ENCODE results near the gene KDSR.
"Not testable (repeated sequence)": the region's sequence is repeated elsewhere in the genome, so short reads cannot be mapped to it uniquely, and the experiment has no call there.

Gene KDSR

DNA sequence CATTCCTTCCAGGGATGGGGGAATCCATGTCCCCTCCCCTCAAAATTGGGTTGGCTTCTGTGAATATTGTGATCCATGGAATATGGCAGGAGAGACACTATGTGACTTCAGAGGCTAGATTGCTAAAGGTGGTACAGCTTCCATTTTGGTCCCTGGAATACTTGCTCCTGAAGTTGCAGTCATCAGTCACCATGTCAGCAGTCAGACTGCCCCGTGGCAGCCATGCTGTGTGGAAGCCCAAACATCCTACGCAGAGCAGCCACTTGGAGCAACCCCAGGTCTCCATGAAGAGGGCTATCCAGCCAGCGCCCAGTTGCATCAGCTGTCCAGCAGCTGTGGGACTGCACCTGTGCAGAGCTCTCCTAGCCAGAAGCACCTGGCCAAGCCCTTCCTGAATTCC lies 15.8 kb upstream of the KDSR start:
- Histone ChIP-seq H3K27me3 (ENCODE audit: control insufficient read depth, insufficient read depth, low read length) (no peaks in the 10 kb centered on the region), H3K9ac (ENCODE audit: low read length) (no peak overlapping the region)

DNA sequence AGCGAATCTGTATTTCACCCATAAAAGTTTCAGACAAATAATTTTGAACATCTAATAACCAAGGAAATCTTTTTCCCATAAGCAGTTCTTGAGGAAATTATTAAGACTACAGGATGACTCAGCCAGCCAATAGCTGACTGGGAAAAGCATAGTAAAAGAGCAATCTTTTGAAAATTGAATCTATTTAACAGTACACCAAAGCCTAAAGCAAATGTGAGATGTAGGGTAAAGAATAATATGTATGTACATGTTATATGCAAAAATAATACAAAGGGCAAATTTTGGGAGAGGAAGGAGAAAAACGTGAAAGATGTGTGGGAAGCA lies 12.6 kb upstream of the KDSR start:
- H3K9ac ChIP-seq (ENCODE audit: low read length) = no peak overlapping the region
- H3K27ac ChIP-seq (ENCODE audit: low read depth, low read length) = no peak overlapping the region
- no peaks in the 10 kb centered on the region for H3K4me1 ChIP-seq (ENCODE audit: control insufficient read depth, insufficient read depth, low read length)
- no peak overlapping the region for H3K4me3 ChIP-seq (ENCODE audit: low read length)
- no peaks in the 10 kb centered on the region for H3K27me3 ChIP-seq (ENCODE audit: control insufficient read depth, insufficient read depth, low read length)
- H3K36me3 ChIP-seq (ENCODE audit: control insufficient read depth, insufficient read depth, low read length) = no peaks in the 10 kb centered on the region

More for the DNA sequence above, 15.8 kb upstream of the KDSR start:
- Histone ChIP-seq H3K36me3 (ENCODE audit: control insufficient read depth, insufficient read depth, low read length) (no peaks in the 10 kb centered on the region), H3K4me3 (ENCODE audit: low read length) (no peak overlapping the region), H3K27ac (ENCODE audit: low read depth, low read length) (no peak overlapping the region), H3K4me1 (ENCODE audit: control insufficient read depth, insufficient read depth, low read length) (no peaks in the 10 kb centered on the region)

DNA sequence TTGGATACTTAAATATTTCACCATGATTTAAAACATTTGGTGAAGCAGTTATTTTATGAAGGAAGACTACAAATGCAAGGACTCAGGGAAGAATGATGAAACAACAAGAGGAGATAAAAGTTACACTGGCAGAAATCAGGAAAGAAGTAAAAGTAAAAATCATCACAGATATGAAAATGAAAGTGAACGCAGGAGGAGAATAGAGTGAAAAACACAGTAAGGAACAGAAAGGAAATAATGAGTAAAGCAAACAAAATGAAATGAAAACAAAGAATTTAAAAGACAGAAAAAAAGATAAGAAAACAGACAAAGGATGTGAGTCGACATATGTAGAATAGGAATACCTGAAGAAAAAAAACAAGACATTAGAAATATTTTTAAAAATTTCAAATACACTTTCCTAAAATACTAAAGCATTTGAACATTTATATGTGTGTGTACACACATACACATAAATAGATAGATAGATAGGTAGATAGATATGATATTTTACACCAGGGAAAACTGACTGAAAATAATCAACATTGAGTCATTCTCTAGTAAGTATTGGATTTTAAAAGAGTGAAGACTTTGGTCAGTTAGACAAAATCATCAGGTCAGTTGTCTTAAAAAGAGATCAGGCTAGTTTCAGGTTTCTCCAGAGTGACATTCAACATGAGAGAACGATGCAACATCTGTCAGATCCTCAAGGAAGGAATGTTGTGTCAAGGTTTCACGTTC lies 12.1 kb upstream of the KDSR start:
- Histone ChIP-seq H3K27ac (ENCODE audit: low read depth, low read length) (no peak overlapping the region), H3K9ac (ENCODE audit: low read length) (no peak overlapping the region), H3K4me3 (ENCODE audit: low read length) (no peak overlapping the region), H3K4me1 (ENCODE audit: control insufficient read depth, insufficient read depth, low read length) (no peaks in the 10 kb centered on the region), H3K36me3 (ENCODE audit: control insufficient read depth, insufficient read depth, low read length) (no peaks in the 10 kb centered on the region), H3K27me3 (ENCODE audit: control insufficient read depth, insufficient read depth, low read length) (no peaks in the 10 kb centered on the region)

DNA sequence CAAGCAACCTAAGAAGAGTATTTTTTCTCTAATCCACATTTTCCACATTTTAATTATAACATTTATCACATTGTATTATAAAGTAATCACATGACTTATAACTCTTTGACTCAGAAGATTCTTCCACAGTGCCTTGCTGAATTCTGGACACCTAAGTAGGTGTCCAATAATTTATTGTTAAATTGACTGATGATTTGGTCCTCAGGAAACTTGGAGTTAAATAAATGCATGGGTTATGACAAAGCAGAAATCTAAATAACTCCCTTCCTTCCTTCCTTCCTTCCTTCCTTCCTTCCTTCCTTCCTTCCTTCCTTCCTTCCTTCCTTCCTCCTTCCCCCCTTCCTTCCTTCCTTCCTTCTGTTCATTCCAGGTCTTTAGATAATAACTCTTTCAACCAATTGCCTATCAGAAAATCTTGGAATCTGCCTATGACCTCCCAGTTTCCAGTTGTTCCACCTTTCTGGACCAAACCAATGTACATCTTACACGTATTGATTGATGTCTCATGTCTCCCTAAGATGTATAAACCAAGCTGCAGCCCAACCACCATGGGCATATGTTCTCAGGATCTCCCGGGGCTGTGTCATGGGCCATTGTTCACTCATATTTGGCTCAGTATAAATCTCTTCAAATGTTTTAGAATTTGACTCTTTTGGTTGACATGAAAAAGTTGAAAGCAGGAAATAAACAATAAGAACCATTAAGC lies 10.4 kb upstream of the KDSR start:
- H3K27ac ChIP-seq (ENCODE audit: low read depth, low read length) = no peak overlapping the region
- H3K36me3 ChIP-seq (ENCODE audit: control insufficient read depth, insufficient read depth, low read length) = no peaks in the 10 kb centered on the region
- H3K4me1 ChIP-seq (ENCODE audit: control insufficient read depth, insufficient read depth, low read length) = no peaks in the 10 kb centered on the region
- no peaks in the 10 kb centered on the region for H3K27me3 ChIP-seq (ENCODE audit: control insufficient read depth, insufficient read depth, low read length)
- H3K9ac ChIP-seq (ENCODE audit: low read length) = no peak overlapping the region
- H3K4me3 ChIP-seq (ENCODE audit: low read length) = no peak overlapping the region

DNA sequence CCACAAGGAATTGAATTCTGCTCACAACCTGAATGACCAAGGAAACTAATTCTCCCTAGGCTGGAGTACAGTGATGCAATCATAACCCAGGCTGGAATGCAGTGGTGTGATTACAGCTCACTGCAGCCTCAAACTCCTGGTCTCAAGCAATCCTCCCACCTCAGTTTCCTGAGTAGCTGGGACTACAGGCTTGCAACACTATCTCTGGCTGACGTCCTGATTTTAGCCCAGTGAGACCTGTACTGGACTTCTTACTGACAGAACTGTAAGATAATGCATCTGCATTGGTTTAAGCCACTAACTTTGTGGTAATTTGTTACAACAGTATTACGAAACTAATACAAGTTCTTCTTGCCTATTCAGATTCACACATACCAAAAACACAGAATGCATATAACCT lies 9.5 kb upstream of the KDSR start:
- no peaks in the 10 kb centered on the region for H3K4me1 ChIP-seq (ENCODE audit: control insufficient read depth, insufficient read depth, low read length)
- no peak overlapping the region for H3K27ac ChIP-seq (ENCODE audit: low read depth, low read length)
- H3K27me3 ChIP-seq (ENCODE audit: control insufficient read depth, insufficient read depth, low read length) = no peaks in the 10 kb centered on the region
- H3K36me3 ChIP-seq (ENCODE audit: control insufficient read depth, insufficient read depth, low read length) = no peaks in the 10 kb centered on the region
- H3K4me3 ChIP-seq (ENCODE audit: low read length) = no peak overlapping the region
- H3K9ac ChIP-seq (ENCODE audit: low read length) = no peak overlapping the region

DNA sequence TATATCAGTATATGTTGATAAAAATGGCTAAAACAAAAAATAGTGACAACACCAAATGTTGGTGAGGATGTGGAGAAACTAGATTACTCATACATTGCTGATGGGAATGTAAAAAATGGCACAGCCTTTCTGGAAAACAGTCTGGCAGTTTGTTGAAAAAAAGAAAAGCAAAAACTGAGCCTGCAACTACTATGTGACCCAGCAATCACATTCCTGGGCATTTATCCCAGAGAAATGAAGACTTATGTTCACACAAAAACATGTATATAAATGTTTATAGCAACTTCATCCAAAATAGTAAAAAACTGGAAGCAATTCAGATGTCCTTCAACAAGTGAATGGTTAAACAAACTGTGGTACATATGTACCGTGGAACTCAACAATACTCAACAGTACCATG lies 7.5 kb upstream of the KDSR start:
- Histone ChIP-seq H3K27ac (ENCODE audit: low read depth, low read length) (no peak overlapping the region), H3K4me1 (ENCODE audit: control insufficient read depth, insufficient read depth, low read length) (no peaks in the 10 kb centered on the region), H3K27me3 (ENCODE audit: control insufficient read depth, insufficient read depth, low read length) (no peaks in the 10 kb centered on the region), H3K4me3 (ENCODE audit: low read length) (no peak overlapping the region), H3K36me3 (ENCODE audit: control insufficient read depth, insufficient read depth, low read length) (no peaks in the 10 kb centered on the region), H3K9ac (ENCODE audit: low read length) (no peak overlapping the region)

DNA sequence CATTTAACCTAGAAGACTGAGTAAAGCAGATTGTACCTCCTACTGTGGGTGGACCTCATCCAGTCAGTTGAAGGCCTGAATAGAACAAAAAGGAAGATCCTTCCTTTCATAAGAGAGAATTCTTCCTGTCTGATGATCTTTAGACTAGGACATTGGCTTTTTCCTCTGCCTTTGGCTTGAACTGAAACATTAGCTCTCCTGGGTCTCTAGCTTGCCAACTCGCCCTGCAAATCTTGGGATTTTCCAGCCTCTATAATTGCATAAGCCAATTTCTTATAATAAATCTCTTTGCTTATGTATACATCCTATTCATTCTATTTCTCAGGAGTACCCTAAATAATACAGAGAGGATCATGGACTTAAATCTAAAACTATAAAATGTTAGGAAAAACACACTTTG lies 6.2 kb upstream of the KDSR start:
- H3K4me3 ChIP-seq (ENCODE audit: low read length) = no peak overlapping the region
- no peaks in the 10 kb centered on the region for H3K4me1 ChIP-seq (ENCODE audit: control insufficient read depth, insufficient read depth, low read length)
- H3K27ac ChIP-seq (ENCODE audit: low read depth, low read length) = no peak overlapping the region
- H3K36me3 ChIP-seq (ENCODE audit: control insufficient read depth, insufficient read depth, low read length) = no peaks in the 10 kb centered on the region
- no peaks in the 10 kb centered on the region for H3K27me3 ChIP-seq (ENCODE audit: control insufficient read depth, insufficient read depth, low read length)
- H3K9ac ChIP-seq (ENCODE audit: low read length) = no peak overlapping the region

DNA sequence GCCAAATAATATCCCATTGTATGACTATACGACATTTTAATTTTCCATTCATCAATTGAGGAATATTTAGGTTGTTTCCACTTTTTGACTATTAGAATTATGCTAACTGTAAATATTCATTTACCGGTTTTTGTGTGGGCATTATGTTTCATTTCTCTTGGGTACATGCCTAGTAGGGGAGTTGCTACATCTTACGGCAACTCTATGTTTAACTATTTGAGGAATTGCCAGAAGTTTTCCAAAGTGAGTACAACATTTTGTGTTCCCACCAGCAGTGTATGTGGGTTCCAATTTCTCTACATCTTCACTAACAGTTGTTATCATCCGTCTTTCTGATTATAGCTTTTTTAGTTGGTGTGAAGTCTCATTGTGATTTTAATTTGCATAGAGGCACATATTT lies 1.6 kb upstream of the KDSR start:
- no peak overlapping the region for H3K9ac ChIP-seq (ENCODE audit: low read length)
- H3K36me3 ChIP-seq (ENCODE audit: control insufficient read depth, insufficient read depth, low read length) = no peaks in the 10 kb centered on the region
- no peak overlapping the region for H3K27ac ChIP-seq (ENCODE audit: low read depth, low read length)
- no peaks in the 10 kb centered on the region for H3K27me3 ChIP-seq (ENCODE audit: control insufficient read depth, insufficient read depth, low read length)
- no peak overlapping the region for H3K4me3 ChIP-seq (ENCODE audit: low read length)
- H3K4me1 ChIP-seq (ENCODE audit: control insufficient read depth, insufficient read depth, low read length) = no peaks in the 10 kb centered on the region

DNA sequence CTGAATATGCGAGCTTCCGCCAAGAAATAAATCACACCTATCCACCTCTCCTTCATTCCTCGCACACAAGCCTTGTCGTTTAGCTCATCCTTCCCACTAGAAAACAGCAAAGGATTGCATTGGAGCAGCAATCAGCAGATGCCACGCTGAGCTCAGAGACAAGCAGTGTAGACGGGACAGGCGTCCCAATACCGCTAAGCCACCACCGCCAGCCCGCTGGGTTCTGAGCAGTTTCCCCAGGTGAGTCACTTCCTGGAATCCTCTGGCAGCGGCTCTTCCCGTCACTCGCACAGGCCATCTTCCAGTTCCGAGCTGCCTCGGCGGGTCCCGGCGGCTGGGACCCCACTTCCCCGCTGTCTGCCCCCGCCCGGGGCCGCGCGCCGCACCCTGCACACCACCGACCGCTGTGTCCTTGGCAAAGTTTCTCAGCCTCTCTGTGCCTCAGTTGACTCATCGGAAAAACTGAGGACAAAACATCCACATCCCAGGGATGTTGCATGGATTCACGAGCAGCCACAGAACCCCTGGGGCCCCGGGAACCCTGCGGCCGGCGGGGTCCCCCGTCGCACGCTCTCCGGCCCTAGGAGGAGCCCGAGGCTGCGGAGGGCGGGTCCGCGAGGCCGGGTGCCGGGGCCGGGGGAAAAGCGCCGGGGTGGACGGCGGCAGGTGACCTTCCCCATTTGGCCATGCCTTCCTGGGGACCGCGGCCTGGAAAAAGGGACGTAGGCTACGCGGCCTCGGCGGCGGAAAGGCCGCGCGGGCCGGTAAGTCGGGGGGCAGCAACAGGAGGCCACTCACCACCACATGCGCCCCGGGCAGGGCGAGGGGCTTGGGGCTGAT lies 573 bp downstream of the KDSR start:
- H3K9ac ChIP-seq (ENCODE audit: low read length) = peak overlapping the region; percentile 66
- no peaks in the 10 kb centered on the region for H3K27me3 ChIP-seq (ENCODE audit: control insufficient read depth, insufficient read depth, low read length)
- no peaks in the 10 kb centered on the region for H3K4me1 ChIP-seq (ENCODE audit: control insufficient read depth, insufficient read depth, low read length)
- peaks cover 5% of the 10 kb centered on the region for H3K36me3 ChIP-seq (ENCODE audit: control insufficient read depth, insufficient read depth, low read length)
- peak overlapping the region; percentile 95 for H3K27ac ChIP-seq (ENCODE audit: low read depth, low read length)
- peak overlapping the region; percentile 79 for H3K4me3 ChIP-seq (ENCODE audit: low read length)

DNA sequence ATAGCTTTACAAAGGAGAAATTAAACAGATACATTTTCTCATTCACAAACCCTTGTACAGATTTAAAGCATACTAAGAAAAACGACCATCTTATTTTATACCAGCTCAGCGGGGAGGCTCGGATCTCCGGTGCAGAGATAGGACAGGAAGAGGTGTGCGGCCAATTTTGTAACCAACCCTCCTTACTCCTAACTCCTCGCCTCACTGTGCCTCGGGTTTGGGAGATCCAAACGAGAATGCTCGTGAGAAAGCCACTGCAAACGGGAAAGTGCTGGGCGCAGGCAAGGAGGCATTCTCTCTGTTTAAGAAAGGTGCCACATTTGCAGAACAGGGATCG lies 1.2 kb downstream of the KDSR start:
- H3K36me3 ChIP-seq (ENCODE audit: control insufficient read depth, insufficient read depth, low read length) = peaks cover 5% of the 10 kb centered on the region
- no peak overlapping the region for H3K9ac ChIP-seq (ENCODE audit: low read length)
- no peaks in the 10 kb centered on the region for H3K4me1 ChIP-seq (ENCODE audit: control insufficient read depth, insufficient read depth, low read length)
- peak overlapping the region; percentile 95 for H3K27ac ChIP-seq (ENCODE audit: low read depth, low read length)
- H3K27me3 ChIP-seq (ENCODE audit: control insufficient read depth, insufficient read depth, low read length) = no peaks in the 10 kb centered on the region
- peak overlapping the region; percentile 79 for H3K4me3 ChIP-seq (ENCODE audit: low read length)

DNA sequence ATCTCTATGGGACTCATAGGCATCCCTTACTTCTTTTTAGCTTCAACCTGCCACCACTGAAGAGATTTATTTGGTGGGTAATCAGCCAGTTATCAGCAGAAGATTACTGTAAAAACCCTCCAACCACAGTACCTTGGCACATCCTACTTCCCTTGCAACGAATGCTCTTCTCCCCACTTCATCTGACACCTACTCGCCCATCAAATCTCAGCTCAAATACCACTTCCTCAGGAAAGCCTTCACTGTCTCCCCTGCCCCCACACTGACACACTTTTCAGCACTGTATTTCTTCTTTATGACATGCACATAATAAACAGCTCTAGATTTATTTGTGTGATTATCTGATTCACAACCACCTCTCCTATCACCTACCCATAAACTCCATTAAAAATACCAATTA lies 3.1 kb downstream of the KDSR start:
- H3K27me3 ChIP-seq (ENCODE audit: control insufficient read depth, insufficient read depth, low read length) = no peaks in the 10 kb centered on the region
- H3K4me1 ChIP-seq (ENCODE audit: control insufficient read depth, insufficient read depth, low read length) = no peaks in the 10 kb centered on the region
- H3K36me3 ChIP-seq (ENCODE audit: control insufficient read depth, insufficient read depth, low read length) = peaks cover 5% of the 10 kb centered on the region
- H3K27ac ChIP-seq (ENCODE audit: low read depth, low read length) = no peak overlapping the region
- H3K4me3 ChIP-seq (ENCODE audit: low read length) = no peak overlapping the region
- no peak overlapping the region for H3K9ac ChIP-seq (ENCODE audit: low read length)

DNA sequence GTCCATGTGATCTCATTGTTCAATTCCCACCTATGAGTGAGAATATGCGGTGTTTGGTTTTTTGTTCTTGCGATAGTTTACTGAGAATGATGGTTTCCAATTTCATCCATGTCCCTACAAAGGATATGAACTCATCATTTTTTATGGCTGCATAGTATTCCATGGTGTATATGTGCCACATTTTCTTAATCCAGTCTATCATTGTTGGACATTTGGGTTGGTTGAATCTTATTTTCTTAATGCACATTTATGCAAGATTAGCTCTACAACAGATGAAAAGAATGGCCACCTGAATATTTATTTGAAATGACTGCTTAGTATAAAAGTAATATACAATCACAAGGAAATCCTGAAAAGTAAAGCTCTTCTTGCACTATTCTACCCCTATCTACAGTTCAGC lies 3.6 kb downstream of the KDSR start:
- not testable (repeated sequence) for H3K4me1 ChIP-seq (ENCODE audit: control insufficient read depth, insufficient read depth, low read length); H3K9ac ChIP-seq (ENCODE audit: low read length); H3K27me3 ChIP-seq (ENCODE audit: control insufficient read depth, insufficient read depth, low read length); H3K27ac ChIP-seq (ENCODE audit: low read depth, low read length); H3K4me3 ChIP-seq (ENCODE audit: low read length); H3K36me3 ChIP-seq (ENCODE audit: control insufficient read depth, insufficient read depth, low read length)

Data from rectal smooth muscle tissue (tissue), 1 donor.